GM18511 (cell line): ENCODE measurements around the gene TMIE.

Experiments
- ATAC-seq: cut with Tn5 transposase; IDR thresholded peaks from one replicate; pipeline ENCODE4 v1.9.1; 2021; ENCODE audit warnings: mild to moderate bottlenecking, moderate library complexity; ENCODE audit not compliant: unreplicated experiment

Gene TMIE

DNA sequence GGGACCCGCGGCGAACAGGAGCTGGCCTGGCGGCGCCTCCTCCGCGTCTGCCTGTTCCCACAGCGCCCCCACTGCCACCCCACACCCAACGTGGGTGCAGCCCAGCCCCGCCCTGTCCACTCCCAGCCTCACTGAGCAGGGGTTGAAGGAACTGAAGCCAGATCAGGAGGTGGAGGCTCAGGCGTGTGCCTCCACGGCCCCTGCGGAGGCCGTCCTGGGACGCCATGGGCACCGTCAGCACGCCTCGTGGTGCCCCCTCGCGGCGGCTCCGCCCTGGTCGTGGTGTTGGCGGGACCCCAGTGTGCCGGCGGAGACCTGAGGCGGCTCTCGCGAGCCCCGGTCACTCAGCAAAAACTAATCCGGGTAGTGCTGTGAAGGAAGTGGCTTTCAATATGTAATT lies 55.5 kb downstream of the TMIE start:
- ATAC-seq: no peak

DNA sequence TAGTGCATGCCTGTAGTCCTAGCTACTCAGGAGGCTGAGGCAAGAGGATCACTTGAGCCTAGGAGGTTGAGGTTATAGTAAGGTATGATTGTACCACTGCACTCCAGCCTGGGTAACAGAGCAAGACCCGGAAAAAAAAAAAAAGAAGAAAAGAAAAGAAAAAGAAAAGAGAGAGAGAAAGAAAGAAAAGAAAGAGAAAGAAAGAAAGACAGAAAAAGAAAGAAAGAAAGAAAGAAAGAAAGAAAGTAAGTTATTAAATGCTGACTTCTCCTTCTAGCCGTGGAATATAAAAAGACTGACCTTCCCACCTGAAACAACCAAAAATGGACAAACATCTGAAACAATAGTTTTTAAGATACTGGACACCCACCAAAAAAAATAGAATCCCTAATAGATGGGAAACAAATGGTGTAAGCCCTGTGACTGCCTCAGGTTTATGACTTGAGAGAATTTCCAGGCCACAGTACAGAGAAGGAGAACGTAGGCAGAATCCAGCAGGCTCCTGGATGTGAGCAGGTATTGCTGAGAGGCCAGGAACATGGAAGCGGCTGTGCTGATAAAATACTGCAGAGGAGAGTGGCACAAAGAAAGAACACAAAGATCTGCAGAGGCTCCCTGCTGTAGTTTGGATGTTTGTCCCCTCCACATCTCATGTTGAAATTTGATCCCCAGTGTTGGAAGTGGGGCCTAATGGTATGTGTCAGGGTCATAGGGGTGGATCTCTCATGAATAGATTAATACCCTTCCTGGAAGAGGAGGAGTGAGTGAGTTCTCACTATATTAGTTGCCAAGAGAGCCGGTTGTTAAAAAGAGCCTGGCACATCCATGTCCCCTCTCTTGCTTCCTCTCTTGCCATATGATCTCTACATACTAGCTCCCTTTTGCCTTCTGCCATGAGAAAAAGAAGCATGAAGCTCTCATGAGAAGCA lies 58.3 kb downstream of the TMIE start:
- ATAC-seq: no peak
